Parathyroid adenoma (tissue), 2 donors: Measurements from ENCODE around the gene FNTB.
A peak's percentile ranks its signal among the peaks of the same experiment; 100 is the strongest.

Source experiments
- H2AFZ ChIP-seq: fragments of 300-600 bp; sonication (generic); one replicate; pipeline ENCODE4 v1.7.0; 2017; ENCODE audit warnings: antibody characterized with exemption, mild to moderate bottlenecking
- H3K27ac ChIP-seq: fragments of 300-600 bp; sonication (generic); one replicate; pipeline ENCODE4 v1.7.0; 2017
- H3K27me3 ChIP-seq: fragments of 300-600 bp; sonication (generic); one replicate; pipeline ENCODE4 v1.7.0; 2017; ENCODE audit warnings: low read length; ENCODE audit not compliant: control insufficient read depth, insufficient read depth
- H3K36me3 ChIP-seq: fragments of 300-600 bp; sonication (generic); one replicate; pipeline ENCODE4 v1.7.0; 2017; ENCODE audit warnings: low read length; ENCODE audit not compliant: control insufficient read depth, insufficient read depth
- H3K4me1 ChIP-seq: fragments of 300-600 bp; sonication (generic); one replicate; pipeline ENCODE4 v1.7.0; 2017; ENCODE audit warnings: control low read depth
- H3K4me2 ChIP-seq: fragments of 300-600 bp; sonication (generic); one replicate; pipeline ENCODE4 v1.7.0; 2017; ENCODE audit warnings: low read length
- H3K4me3 ChIP-seq: fragments of 300-600 bp; sonication (generic); one replicate; pipeline ENCODE4 v1.7.0; 2017; ENCODE audit warnings: low read depth, low read length
- H3K79me2 ChIP-seq: fragments of 300-600 bp; sonication (generic); one replicate; pipeline ENCODE4 v1.7.0; 2017; ENCODE audit warnings: control low read depth
- H3K9ac ChIP-seq: fragments of 300-600 bp; sonication (generic); one replicate; pipeline ENCODE4 v1.7.0; 2017; ENCODE audit warnings: mild to moderate bottlenecking
- H3K9me3 ChIP-seq: fragments of 300-600 bp; sonication (generic); one replicate; pipeline ENCODE4 v1.7.0; 2017; ENCODE audit warnings: low read length; ENCODE audit not compliant: control insufficient read depth
- TF ChIP-seq, protein P1 (sequence below): fragments of 300-600 bp; sonication (generic); IDR thresholded peaks from one replicate; pipeline ENCODE4 v1.7.0; 2017; ENCODE audit warnings: antibody characterized with exemption, mild to moderate bottlenecking
- donor health status: primary hyperparathyroidism.

The FNTB gene

DNA sequence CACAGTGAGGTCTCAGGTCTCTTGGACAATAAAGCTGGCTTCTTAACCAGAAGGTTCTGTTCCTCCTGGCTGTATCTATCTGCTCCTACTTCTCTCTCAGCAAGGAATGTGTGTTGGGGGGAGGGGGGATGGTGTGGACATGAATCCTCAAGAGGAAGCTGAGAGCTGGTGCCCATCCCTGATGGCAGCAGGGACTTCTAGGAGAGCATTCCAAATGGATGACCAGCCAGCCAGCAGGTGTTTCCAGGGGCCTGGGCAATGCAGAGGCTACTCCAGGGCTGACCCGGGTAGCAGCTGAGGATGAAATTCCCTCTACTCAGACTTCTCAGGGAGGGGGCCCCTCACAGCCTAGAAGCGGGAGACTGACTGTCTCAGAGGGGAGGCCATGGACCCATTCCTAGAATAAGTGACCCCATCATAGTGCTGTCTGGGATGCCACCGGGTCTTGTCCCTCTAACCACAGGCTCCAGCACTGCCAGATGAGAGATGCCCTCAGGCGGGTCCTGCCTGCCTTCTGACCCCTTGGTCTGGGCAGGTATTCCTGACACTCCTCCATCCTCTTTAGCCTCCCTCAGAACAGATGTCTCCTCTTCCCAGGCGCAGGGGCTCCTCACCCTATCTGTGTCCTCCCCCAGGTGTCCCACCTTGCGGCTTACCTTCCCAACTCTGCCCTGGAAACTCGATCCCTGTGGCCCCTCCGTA, 15.8 kb upstream of the FNTB start:
- H3K27ac ChIP-seq = peak overlapping the region; percentile 97
- TF ChIP-seq, protein P1, sequence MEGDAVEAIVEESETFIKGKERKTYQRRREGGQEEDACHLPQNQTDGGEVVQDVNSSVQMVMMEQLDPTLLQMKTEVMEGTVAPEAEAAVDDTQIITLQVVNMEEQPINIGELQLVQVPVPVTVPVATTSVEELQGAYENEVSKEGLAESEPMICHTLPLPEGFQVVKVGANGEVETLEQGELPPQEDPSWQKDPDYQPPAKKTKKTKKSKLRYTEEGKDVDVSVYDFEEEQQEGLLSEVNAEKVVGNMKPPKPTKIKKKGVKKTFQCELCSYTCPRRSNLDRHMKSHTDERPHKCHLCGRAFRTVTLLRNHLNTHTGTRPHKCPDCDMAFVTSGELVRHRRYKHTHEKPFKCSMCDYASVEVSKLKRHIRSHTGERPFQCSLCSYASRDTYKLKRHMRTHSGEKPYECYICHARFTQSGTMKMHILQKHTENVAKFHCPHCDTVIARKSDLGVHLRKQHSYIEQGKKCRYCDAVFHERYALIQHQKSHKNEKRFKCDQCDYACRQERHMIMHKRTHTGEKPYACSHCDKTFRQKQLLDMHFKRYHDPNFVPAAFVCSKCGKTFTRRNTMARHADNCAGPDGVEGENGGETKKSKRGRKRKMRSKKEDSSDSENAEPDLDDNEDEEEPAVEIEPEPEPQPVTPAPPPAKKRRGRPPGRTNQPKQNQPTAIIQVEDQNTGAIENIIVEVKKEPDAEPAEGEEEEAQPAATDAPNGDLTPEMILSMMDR = no peak

DNA sequence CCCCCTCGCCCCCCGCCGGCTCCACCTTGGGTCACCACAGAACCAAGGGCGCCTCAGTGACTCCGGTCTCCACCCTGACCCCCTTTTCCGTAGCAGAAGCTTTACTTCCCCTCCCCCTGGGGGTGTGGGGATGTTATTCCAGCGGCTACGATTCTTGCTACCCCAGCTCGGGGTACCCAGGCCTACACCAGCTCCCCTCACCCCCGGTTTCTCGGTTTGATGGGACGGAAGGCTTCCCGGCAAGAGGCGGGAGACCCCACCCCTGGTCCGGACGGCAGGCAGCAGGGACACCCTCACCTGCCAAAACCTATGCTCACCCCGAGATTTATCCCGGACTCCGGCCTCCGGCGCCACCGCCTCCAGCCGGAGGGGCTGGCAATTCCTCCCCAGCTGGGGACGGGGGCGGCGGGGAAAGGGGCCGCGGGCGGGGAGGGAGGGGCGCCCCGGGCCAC, 15.2 kb upstream of the FNTB start:
- H3K79me2 ChIP-seq = peaks cover 7% of the 10 kb centered on the region
- H3K9ac ChIP-seq = peak overlapping the region; percentile 71
- TF ChIP-seq, protein P1 = no peak
- H3K36me3 ChIP-seq = no peaks in the 10 kb centered on the region
- no peaks in the 10 kb centered on the region for H3K27me3 ChIP-seq
- peak overlapping the region; percentile 72 for H2AFZ ChIP-seq
- H3K27ac ChIP-seq = peak overlapping the region; percentile 88
- peak overlapping the region; percentile 93 for H3K4me2 ChIP-seq
- no peaks in the 10 kb centered on the region for H3K9me3 ChIP-seq
- H3K4me1 ChIP-seq = peaks cover 32% of the 10 kb centered on the region
- H3K4me3 ChIP-seq = peak overlapping the region; percentile 84

More for the DNA sequence above, 15.8 kb upstream of the FNTB start:
- Histone ChIP-seq H2AFZ (peak overlapping the region; percentile 72), H3K9me3 (no peaks in the 10 kb centered on the region), H3K79me2 (peaks cover 9% of the 10 kb centered on the region), H3K4me2 (peak overlapping the region; percentile 93), H3K27me3 (no peaks in the 10 kb centered on the region), H3K4me1 (peaks cover 35% of the 10 kb centered on the region), H3K36me3 (no peaks in the 10 kb centered on the region), H3K9ac (peak overlapping the region; percentile 71), H3K4me3 (peak overlapping the region; percentile 84)

DNA sequence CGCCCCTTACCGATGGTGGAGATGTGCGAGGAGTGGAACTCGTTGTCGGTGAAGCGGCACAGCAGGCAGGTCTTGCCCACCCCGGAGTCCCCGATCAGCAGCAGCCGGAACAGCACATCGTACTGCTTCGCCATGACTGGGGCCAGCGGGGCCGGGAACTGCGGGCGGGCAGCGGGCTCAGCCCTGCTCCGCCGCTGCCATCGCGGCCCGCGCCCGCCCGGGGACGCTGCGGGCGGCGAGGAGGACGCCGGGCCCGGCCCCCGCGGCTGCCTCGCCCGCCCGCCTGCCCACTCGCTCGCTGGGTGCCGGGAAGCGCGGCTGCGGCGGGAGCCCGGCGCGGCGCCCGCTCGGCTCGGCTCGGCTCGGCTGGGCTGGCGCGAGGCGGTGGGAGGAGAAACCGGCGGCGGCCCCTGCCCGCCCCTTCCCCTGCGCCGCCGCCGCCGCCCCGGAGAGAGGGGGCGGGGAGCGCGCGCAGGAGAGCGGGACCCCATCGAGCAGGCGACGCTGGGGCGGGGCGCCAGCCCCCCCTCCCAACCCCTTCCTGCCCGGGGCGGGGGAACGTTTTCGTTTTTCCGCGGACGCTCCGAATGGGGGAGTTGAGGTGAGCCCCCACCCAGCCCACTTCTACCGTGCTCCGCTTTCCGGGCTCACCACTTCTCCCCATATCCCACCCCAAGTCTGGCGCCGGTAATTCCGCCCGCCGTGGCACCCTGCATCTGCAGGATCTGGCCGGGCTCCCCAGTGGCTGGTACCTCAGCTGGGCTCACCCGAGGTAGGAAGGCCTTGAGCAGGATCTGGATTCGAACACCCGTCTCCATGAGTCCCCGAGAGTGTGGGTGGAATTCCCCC, 14.5 kb upstream of the FNTB start, which contains the start of gene RAB15:
Gene RAB15 (minus strand): TSS at position 394 of the 849 bp plus-strand sequence. CDS start 260 bp downstream, at position 134.
- Histone ChIP-seq H3K4me2 (peak within 1 kb of the TSS; percentile 93), H2AFZ (peak within 1 kb of the TSS; percentile 78), H3K4me3 (peak within 1 kb of the TSS; percentile 84), H3K36me3 (no peaks in the 10 kb centered on the region), H3K4me1 (peaks cover 28% of the 10 kb centered on the region), H3K27me3 (no peaks in the 10 kb centered on the region), H3K27ac (peak within 1 kb of the TSS; percentile 88), H3K9me3 (no peaks in the 10 kb centered on the region), H3K79me2 (peaks cover 7% of the 10 kb centered on the region), H3K9ac (peak within 1 kb of the TSS; percentile 71)
- TF ChIP-seq, protein P1 = no peak

DNA sequence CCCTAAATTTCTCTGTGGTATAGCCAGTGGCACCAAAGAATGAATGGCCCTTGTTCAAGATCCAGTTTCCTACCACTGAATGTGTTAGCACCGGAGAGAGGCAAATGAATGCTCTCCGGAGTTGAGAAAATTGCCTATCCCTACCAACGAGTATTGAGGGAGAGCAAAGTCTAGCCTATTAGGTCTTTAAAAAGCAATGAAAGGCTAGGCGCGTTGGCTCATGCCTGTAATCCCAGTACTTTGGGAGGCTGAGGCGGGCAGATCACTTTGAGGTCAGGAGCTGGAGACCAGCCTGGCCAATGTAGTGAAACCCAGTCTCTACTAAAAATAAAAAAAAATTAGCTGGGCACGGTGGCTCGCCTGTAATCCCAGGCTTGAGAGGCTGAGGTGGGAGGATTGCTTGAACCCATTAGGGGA, 13.7 kb upstream of the FNTB start:
- no peak overlapping the region for H3K9ac ChIP-seq
- H3K9me3 ChIP-seq = no peaks in the 10 kb centered on the region
- TF ChIP-seq, protein P1 = no peak
- H3K27me3 ChIP-seq = no peaks in the 10 kb centered on the region
- no peaks in the 10 kb centered on the region for H3K36me3 ChIP-seq
- peak overlapping the region; percentile 43 for H3K27ac ChIP-seq
- H3K4me1 ChIP-seq = peaks cover 26% of the 10 kb centered on the region
- H3K79me2 ChIP-seq = peaks cover 5% of the 10 kb centered on the region
- H2AFZ ChIP-seq = peak overlapping the region; percentile 78
- peak overlapping the region; percentile 70 for H3K4me3 ChIP-seq
- peak overlapping the region; percentile 82 for H3K4me2 ChIP-seq
